ENCODE measurements around the gene B3GNT5.
"Not testable (repeated sequence)": the region's sequence is repeated elsewhere in the genome, so short reads cannot be mapped to it uniquely, and the experiment has no call there.

The B3GNT5 gene
- total RNA-seq, result 0.82 to 3.8 reads per million in 2 donors

DNA sequence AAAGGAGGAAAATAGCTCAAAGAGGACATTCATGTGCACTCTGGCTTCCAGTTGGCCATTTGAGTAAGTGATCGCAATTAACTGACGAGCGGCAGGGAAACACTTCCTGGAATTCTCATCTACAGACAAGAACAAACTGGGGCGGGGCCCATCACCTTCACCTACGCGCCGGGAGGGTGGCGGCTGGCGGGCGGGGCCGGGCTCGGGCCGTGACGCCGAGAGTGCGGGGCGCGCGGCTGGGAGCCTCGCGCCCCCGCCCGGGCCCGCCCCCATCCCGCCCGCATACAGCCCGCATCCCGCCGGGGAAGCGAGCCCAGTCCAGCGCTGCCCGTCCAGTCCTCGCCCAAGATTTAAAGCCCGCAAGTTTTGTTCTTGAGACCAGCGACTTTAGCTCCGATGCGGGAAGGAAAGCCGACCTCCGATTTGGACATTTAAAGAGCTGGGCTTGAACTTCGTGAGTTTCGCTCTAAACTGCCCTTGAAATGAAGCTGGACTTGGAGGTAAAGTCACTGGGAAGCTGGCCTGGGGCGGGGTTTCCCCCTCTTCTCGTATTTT, at the start of gene B3GNT5:
Gene B3GNT5 (plus strand): TSS at position 281 of the 555 bp plus-strand sequence. CDS start 16,546 bp downstream, outside the sequence.
- peak; percentile 10 for DNase-seq

DNA sequence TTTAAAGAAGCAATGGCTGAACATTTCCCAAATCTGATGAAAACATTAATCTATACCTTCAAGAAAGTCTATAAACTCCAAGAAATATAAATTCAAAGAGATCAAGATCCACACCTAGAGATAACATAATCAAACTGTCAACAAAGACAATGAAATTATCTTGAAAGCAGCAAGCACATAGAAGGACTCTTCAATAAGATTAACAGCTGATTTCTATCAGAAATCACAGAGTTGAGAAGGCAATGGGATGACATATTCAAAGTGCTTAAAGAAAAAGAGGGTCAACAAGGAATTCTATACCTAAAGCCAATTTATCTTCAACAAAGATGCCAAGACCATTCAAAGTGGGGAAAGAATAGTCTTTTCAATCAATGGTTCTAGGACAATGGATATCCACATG, 49.4 kb upstream of the B3GNT5 start:
- DNase-seq, result no peak

DNA sequence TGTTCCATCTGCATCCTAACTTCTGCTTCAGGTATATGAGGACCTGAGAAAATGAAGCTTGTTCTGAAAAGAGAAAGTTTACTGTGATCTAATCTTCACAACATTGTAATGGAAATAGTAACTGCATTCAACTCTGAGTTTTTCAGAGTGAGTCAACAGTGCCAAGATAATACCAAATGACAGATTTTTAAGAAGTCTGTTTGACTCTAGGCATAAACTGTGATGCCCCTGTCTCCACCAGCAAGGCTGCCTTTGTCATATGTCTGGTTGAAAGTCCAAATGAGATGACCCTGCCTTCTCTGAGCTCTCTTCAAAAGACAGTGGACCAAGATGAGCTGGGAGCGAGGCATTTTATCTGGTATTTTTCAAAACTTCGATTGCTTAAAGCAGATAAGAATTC, 44.8 kb upstream of the B3GNT5 start:
- DNase-seq, result no peak

DNA sequence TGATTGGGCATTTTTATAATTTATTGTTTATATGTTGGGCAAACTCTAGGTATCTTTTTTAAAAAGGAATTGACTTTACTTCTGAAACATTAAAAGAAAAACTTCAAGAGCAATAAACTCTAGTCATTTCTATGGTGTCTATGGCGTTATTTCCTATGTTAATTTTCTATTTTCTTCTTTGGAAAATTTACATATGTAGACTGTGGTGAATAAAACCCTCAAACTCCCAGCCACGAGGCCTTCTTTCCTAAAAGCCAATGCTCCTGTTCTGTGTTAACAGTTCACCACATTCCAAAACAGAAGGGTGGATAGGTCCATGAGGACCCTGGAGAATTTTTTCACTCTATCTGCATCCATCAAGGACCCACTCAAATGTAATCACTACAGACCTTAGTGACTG, 44.3 kb upstream of the B3GNT5 start:
- DNase-seq, result no peak

GRCh38 chr3:183210341-183210740, 42.7 kb upstream of the B3GNT5 start:
- DNase-seq, result no peak

GRCh38 chr3:183210862-183211341, 42.2 kb upstream of the B3GNT5 start:
- DNase-seq, result no peak

DNA sequence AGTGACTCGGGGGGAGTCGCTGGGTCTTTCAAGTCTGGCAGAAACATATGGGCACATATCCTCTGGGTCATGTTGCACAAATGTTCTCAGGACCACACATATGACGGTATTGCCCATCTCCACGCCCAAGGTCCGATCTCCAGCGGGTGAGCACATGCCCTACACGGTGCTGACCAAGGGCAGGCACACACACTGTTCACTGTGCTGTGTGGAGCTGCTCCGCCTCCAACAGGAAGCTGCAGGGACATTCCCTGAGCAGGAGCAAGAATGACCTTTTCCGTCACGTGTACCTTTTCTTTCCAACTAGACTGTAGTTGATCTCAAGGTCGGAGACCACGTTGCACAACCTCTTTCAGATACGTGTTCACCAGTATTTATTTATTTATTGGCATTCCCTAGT, 41.7 kb upstream of the B3GNT5 start:
- no peak for DNase-seq

- no peak for DNase-seq
Measured at GRCh38 chr3:183212096-183212495, 41.0 kb upstream of the B3GNT5 start.

DNA sequence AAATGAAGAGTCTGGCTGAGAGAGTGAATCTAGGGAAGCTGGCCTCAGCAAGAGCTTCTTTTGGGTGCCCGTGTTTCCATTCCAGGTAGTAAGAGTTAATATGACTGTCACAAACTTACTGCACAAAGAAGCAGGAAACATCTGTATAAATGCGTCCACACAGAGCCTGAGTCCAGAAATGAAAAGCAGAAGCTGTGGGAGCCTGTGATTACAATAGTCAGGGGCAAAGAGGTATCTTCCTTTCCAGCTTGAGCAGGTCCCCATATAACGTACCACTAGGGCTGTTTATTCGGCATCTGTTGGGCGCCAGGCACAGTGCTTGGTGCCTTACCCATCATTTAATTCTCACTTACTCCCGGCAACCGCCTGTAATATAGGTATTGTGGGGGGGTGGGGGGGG, 40.5 kb upstream of the B3GNT5 start:
- no peak for DNase-seq

DNA sequence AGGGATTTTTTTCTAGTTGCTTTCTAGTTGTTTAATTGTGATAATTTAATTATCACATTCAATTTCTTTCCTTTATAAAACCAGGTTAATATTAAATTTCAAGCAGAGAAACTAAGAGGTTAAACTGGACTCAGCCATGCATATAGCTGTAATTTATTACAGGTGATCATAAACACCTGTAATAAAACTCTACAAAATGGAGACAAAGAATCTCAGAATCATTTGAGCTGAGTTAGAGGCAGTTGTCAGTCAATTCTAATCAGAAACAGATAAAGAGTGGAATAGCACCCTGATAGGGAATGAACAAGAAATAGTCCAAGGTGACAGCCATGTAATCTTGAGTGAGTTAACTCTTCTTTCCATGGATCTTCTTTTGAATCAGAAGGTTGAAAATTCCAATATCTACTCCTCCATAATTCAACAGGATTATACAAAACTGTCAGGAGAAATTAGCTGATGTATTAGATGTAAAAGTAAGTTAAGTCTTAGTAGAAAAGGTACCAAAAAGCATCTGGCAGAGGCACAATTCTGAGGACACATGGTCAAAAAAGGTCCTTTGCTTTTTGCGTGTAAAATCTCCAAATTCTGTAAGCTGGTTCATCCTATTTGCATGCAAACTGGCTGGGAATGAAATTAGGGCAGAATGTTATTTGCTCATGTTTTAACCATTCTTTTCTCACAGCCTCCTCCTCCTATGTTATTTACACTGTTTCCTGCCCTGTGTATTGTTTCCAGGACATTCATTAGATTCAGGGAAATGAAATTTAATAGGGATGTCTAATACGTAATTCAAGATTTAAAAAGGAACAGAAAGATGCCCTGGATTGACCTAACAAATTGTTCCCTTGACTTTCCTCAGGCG, 39.4 kb upstream of the B3GNT5 start:
- no peak for DNase-seq

DNA sequence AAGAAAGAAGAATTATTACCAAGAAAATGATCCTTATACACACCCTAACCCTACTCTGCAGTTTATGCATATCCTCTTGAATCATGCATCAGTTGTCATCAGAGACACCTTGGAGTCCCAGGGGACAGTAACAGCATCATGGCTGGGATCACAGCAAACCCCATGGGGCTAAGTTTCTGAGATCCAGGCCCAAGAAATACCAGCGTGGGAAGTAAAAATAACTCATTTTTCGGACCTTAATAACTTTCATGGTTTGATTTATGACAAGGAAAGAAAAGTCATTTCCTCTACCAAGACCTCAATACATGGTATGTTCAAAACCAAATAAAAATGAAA, 38.8 kb upstream of the B3GNT5 start:
- no peak for DNase-seq

DNA sequence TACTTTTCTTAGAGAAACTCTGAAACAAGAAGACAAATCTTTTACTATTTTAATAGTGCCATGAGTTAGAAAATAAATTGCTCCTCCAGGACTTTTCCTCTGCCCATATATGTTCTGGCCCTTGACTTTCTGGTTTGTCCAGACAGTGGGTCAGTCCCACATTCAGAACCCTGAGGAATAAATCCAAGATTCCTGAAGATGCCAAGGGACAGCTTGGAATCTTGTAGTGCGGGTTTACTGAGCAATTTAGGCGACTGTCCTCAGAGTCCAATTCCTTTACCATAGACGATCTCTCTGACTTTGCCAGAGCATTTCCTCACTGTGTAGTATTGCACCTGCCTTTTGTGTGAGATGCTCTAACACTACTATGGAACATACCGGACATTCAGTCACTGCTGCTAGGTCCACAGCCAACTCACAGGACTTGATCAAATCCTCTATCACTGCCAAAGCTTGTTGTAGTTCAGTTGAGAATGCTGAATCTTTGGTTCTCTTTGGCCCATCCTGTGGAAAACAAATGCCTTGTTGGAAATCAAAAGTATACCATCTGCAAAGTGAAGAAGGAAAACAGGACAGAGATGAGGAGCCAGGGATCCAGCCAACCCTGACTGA, 37.4 kb upstream of the B3GNT5 start:
- DNase-seq, result no peak

GRCh38 chr3:183217548-183218332, 35.3 kb upstream of the B3GNT5 start:
- DNase-seq, result no peak

DNA sequence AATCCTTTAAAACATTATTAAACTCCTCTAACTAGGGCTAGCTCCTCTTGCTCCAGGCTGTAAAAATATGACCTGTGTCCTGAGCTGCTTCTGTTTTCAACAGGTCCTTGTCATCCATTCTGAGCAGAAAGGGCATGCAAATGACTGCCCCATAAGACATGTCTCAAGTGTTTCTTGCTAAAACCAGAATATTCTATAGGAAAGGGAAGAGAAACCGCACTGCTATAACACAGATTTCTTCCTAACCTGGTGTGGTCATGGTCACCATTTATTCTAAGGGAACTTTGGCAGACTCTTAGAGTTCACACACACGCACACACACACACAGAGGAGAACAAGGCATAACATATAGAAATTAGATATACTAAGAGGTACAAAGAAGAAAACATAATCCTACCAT, 34.2 kb upstream of the B3GNT5 start:
- DNase-seq, result no peak

- DNase-seq, result no peak
Measured at GRCh38 chr3:183220828-183221227, 32.2 kb upstream of the B3GNT5 start.

- no peak for DNase-seq
Measured at GRCh38 chr3:183222631-183223235, 30.3 kb upstream of the B3GNT5 start.

GRCh38 chr3:183224180-183224970, 28.7 kb upstream of the B3GNT5 start:
- no peak for DNase-seq

GRCh38 chr3:183226333-183226890, 26.6 kb upstream of the B3GNT5 start:
- no peak for DNase-seq

- DNase-seq, result no peak
Measured at GRCh38 chr3:183227586-183227985, 25.5 kb upstream of the B3GNT5 start.

- DNase-seq, result no peak
Measured at GRCh38 chr3:183229178-183229577, 23.9 kb upstream of the B3GNT5 start.

GRCh38 chr3:183230251-183230650, 22.8 kb upstream of the B3GNT5 start:
- not testable (repeated sequence) for DNase-seq

DNA sequence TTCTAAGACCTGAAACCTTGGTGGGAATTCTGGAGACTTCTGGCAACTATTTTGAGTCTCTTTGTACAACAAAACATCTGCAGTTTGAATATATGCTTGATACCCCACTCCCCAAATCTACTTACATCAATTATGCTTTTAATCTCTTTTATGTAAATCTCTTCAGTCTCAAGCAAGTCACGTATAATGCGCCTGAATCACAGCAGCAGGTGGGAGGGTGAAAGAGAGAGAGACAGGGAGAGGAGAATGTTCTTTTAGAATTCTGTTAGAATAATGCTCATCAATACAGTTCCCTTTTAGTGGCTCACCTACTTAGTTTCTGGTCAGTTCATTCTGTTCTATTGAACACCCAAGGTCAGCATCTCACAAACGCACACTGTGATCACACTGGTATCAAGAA, 22.2 kb upstream of the B3GNT5 start:
- DNase-seq, result no peak
